SU-DHL-6 (cell line): Measurements from ENCODE around the gene ZNF316.

Source experiments
- H2AFZ ChIP-seq: fragments of 200-600 bp; sonication (generic); 2 replicates; pipeline ENCODE4 v1.6.1; 2014; ENCODE audit warnings: low read depth, mild to moderate bottlenecking, moderate library complexity, mixed read lengths, antibody characterized with exemption, low read length; ENCODE audit not compliant: severe bottlenecking
- H3F3A ChIP-seq: fragments of 200-600 bp; shearing (Covaris generic); 2 replicates; pipeline ENCODE4 v1.6.0; 2016; ENCODE audit warnings: antibody characterized with exemption, mild to moderate bottlenecking; ENCODE audit not compliant: insufficient read depth
- H3K27ac ChIP-seq: fragments of 200-600 bp; sonication (generic); 2 replicates; pipeline ENCODE4 v1.5.1; 2016; ENCODE audit warnings: low read depth, mild to moderate bottlenecking, low read length, moderate library complexity, mixed read lengths
- H3K27me3 ChIP-seq: fragments of 200-600 bp; sonication (generic), shearing (Covaris generic); 2 replicates; pipeline ENCODE4 v1.6.0; 2014; ENCODE audit warnings: mild to moderate bottlenecking, low read length
- H3K36me3 ChIP-seq: fragments of 200-600 bp; sonication (generic); 2 replicates; pipeline ENCODE4 v1.6.1; 2014; ENCODE audit warnings: mild to moderate bottlenecking, low read length, mixed read lengths
- H3K4me2 ChIP-seq: fragments of 300-600, 200-600 bp; shearing (Covaris generic), sonication (generic); 2 replicates; pipeline ENCODE4 v1.6.0; 2014; ENCODE audit warnings: low read length, low read depth, mild to moderate bottlenecking; ENCODE audit not compliant: poor library complexity, severe bottlenecking
- H3K4me3 ChIP-seq: fragments of 200-600 bp; sonication (generic); 2 replicates; pipeline ENCODE4 v1.5.1; 2014; ENCODE audit warnings: antibody characterized with exemption, low read length, mild to moderate bottlenecking, mixed read lengths; ENCODE audit not compliant: insufficient read depth, poor library complexity, severe bottlenecking
- H3K79me2 ChIP-seq: fragments of 200-600 bp; sonication (generic); 2 replicates; pipeline ENCODE4 v1.6.1; 2014; ENCODE audit warnings: mild to moderate bottlenecking, low read length, moderate library complexity; ENCODE audit not compliant: insufficient read depth
- H3K9ac ChIP-seq: fragments of 200-600 bp; sonication (generic); 2 replicates; pipeline ENCODE4 v1.7.0; 2014; ENCODE audit warnings: mild to moderate bottlenecking, low read length
- H3K9me2 ChIP-seq: fragments of 200-600 bp; sonication (generic); replicated peaks from 2 replicates; pipeline ENCODE4 v1.6.1; 2014; ENCODE audit warnings: low read length; ENCODE audit not compliant: insufficient read depth
- H3K9me3 ChIP-seq: fragments of 200-600 bp; sonication (generic); 2 replicates; pipeline ENCODE4 v1.6.1; 2014; ENCODE audit warnings: low read length, mixed read lengths; ENCODE audit not compliant: insufficient read depth
- H4K20me1 ChIP-seq: fragments of 200-600 bp; sonication (generic); 2 replicates; pipeline ENCODE4 v1.6.1; 2014; ENCODE audit warnings: low read depth, mild to moderate bottlenecking, antibody characterized with exemption, low read length, moderate library complexity, mixed read lengths
- EZH2phosphoT487 ChIP-seq: fragments of 200-600 bp; sonication (generic), shearing (Covaris generic); conservative IDR thresholded peaks from 2 replicates; pipeline ENCODE4 v1.6.1; 2018; ENCODE audit warnings: mild to moderate bottlenecking, antibody characterized with exemption, low read length, moderate library complexity, mixed read lengths
- TF ChIP-seq, protein P1 (sequence below): fragments of 200-600 bp; sonication (generic); IDR thresholded peaks from one replicate; pipeline ENCODE4 v1.5.1; 2017; ENCODE audit warnings: antibody characterized with exemption, mild to moderate bottlenecking, low read length, moderate library complexity; ENCODE audit not compliant: insufficient read depth, poor library complexity, severe bottlenecking

ZNF316 gene

DNA sequence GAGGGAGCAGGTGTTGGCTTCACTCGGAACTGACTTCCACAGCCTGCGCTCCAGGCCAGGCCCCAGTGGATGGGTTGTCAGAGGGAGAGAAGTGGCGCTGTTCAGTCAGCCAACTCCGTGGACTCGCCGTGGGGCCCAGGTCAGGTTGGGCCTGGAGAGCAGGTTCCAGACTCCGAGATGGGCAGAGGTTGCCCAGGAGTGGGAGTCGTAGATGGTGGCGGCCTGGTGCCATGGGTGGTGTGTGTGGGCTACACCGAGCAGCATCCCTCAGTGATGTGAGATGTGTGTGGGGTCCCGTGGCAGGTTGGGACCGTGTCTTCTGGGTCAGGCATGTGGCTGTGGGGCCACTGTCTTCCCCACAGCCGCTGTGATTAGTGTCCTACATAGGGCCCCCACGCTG, 10.4 kb downstream of the ZNF316 start:
- no peak for TF ChIP-seq EZH2phosphoT487
- TF ChIP-seq, protein P1, sequence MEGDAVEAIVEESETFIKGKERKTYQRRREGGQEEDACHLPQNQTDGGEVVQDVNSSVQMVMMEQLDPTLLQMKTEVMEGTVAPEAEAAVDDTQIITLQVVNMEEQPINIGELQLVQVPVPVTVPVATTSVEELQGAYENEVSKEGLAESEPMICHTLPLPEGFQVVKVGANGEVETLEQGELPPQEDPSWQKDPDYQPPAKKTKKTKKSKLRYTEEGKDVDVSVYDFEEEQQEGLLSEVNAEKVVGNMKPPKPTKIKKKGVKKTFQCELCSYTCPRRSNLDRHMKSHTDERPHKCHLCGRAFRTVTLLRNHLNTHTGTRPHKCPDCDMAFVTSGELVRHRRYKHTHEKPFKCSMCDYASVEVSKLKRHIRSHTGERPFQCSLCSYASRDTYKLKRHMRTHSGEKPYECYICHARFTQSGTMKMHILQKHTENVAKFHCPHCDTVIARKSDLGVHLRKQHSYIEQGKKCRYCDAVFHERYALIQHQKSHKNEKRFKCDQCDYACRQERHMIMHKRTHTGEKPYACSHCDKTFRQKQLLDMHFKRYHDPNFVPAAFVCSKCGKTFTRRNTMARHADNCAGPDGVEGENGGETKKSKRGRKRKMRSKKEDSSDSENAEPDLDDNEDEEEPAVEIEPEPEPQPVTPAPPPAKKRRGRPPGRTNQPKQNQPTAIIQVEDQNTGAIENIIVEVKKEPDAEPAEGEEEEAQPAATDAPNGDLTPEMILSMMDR, result no peak
- Histone ChIP-seq H3F3A (no peaks in the 10 kb centered on the region), H3K79me2 (no peaks in the 10 kb centered on the region), H2AFZ (no peak overlapping the region), H3K4me2 (no peak overlapping the region), H4K20me1 (no peaks in the 10 kb centered on the region), H3K9me3 (no peaks in the 10 kb centered on the region), H3K27me3 (no peaks in the 10 kb centered on the region), H3K36me3 (no peaks in the 10 kb centered on the region; the same call in 1 of the 2 replicates), H3K4me3 (no peak overlapping the region), H3K9me2 (no peaks in the 10 kb centered on the region), H3K9ac (no peak overlapping the region), H3K27ac (no peak overlapping the region)

DNA sequence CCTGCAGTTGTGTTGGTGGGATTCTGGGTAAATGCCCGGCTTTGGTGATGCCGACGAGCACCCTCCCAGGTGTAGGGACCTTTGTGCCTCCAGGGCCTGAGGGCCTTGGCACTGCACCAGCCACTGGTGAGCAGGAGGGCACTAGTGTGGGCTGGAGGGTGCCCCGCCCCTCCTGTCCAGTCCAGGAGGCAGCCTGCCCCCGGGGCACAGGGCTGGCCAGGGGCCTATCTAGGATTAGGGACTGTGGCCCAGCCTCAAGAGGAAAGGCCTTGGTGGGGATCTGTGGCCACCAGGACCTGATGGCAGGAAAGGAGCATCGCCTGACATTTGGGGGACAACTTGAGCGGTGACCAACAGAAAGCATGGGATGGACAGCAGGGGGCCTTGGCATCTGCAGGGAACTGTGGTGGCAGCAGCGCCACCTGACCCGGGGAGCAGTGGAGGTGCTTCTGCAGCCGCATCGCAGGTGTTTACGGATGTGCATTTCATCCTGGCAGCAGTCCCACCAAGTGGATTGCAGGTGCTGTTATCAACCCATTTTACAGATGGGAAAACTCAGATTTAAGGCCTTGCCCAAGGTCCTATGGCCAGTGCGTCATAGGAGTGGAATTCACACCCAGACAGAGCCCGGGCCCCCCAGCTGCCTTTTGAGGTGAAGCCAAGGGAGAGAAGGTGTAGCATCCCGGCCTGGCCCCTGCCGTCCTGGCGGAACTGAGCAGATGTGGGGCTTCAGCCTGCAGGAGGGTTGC, 11.1 kb downstream of the ZNF316 start:
- H3K9me2 ChIP-seq, result no peaks in the 10 kb centered on the region
- H3K79me2 ChIP-seq, result no peaks in the 10 kb centered on the region
- no peaks in the 10 kb centered on the region; the same call in 1 of the 2 replicates for H3K36me3 ChIP-seq
- no peaks in the 10 kb centered on the region for H4K20me1 ChIP-seq
- no peak overlapping the region for H3K4me2 ChIP-seq
- H3K9me3 ChIP-seq, result no peaks in the 10 kb centered on the region
- no peaks in the 10 kb centered on the region for H3K27me3 ChIP-seq
- H2AFZ ChIP-seq, result no peak overlapping the region
- no peak overlapping the region for H3K27ac ChIP-seq
- no peak overlapping the region for H3K9ac ChIP-seq
- no peak overlapping the region for H3K4me3 ChIP-seq
- no peak for TF ChIP-seq EZH2phosphoT487
- TF ChIP-seq, protein P1, result no peak
- no peaks in the 10 kb centered on the region for H3F3A ChIP-seq

DNA sequence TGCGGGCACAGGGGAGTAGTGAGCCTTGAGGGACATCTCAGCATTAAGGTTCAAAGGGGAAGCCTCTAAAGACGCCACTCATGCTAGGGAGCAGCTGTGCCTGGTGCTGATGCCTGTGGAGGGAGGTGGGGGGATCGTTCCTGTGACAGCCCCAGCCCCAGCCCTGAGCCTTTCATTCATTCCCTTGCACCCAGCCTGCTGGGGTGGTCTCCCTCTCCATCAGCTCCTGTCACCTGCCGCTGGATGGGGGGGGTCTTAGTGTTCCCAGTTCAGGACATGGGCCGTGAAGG, 11.6 kb downstream of the ZNF316 start:
- Histone ChIP-seq H3K27ac (no peak overlapping the region), H3K36me3 (no peaks in the 10 kb centered on the region; the same call in 1 of the 2 replicates), H3K27me3 (no peaks in the 10 kb centered on the region), H3K4me2 (no peak overlapping the region), H2AFZ (no peak overlapping the region), H3K9me2 (no peaks in the 10 kb centered on the region), H3K79me2 (no peaks in the 10 kb centered on the region), H3K4me3 (no peak overlapping the region), H3F3A (no peaks in the 10 kb centered on the region), H4K20me1 (no peaks in the 10 kb centered on the region), H3K9me3 (no peaks in the 10 kb centered on the region), H3K9ac (no peak overlapping the region)
- TF ChIP-seq, protein P1, result no peak
- no peak for TF ChIP-seq EZH2phosphoT487
